Muscle of leg (tissue), 11 donors: Measurements from ENCODE around the gene MTAP. TPM values are rescaled to one million over a fixed set of nuclear protein-coding genes. Genes with fewer than 3 reads are reported as not detected.

ENCODE experiments used
- DNase-seq: peaks from one replicate; pipeline ENCODE4 v3.0.0; 2013
- H3K27ac ChIP-seq: one replicate; pipeline ENCODE4 v1.5.1; 2013; ENCODE audit warnings: mild to moderate bottlenecking, low read length, control low read depth
- H3K27me3 ChIP-seq: one replicate; pipeline ENCODE4 v1.6.1; 2013; ENCODE audit warnings: low read length; ENCODE audit not compliant: control insufficient read depth, insufficient read depth
- H3K36me3 ChIP-seq: one replicate; pipeline ENCODE4 v1.6.1; 2013; ENCODE audit warnings: low read length; ENCODE audit not compliant: control insufficient read depth, insufficient read depth
- H3K4me1 ChIP-seq: one replicate; pipeline ENCODE4 v1.6.1; 2013; ENCODE audit warnings: low read length; ENCODE audit not compliant: control insufficient read depth, insufficient read depth
- H3K4me3 ChIP-seq: one replicate; pipeline ENCODE4 v1.5.1; 2013; ENCODE audit warnings: low read length, control low read depth
- H3K9me3 ChIP-seq: replicated peaks from 2 replicates; pipeline ENCODE4 v1.6.1; 2013; ENCODE audit warnings: low read depth, low read length; ENCODE audit not compliant: control insufficient read depth
- WGBS: methylation state at CpG from one replicate; pipeline ENCODE4 v1.1.5; 2013; ENCODE audit warnings: missing lambda C conversion rate; ENCODE audit not compliant: insufficient coverage; 5-methylcytosine and 5-hydroxymethylcytosine counted together
- polyA plus RNA-seq, 8 donors: library from polyadenylated mRNA; unstranded; fragments of 120-200 nt; gene quantifications; one replicate each; pipeline versions ENCODE4 v1.2.1 to v1.2.3, GENCODE V29; 2013; ENCODE audit warnings: inconsistent platforms in 1 of 8, low replicate concordance in 1 of 8; ENCODE audit not compliant: insufficient read length in 8 of 8, insufficient read depth in 1 of 8
- total RNA-seq: library from RNA; stranded (reverse); fragments of 120-200 nt; gene quantifications from one replicate; pipeline ENCODE4 v1.2.4, GENCODE V29; 2013

MTAP gene
- total and polyA plus RNA-seq, 9 donors = 16.1 to 27.0 (median 23.0) TPM

- H3K36me3 ChIP-seq = no peaks in the 10 kb centered on the region
- H3K27me3 ChIP-seq = no peaks in the 10 kb centered on the region
- no peaks in the 10 kb centered on the region for H3K4me1 ChIP-seq
- H3K4me3 ChIP-seq = no peak overlapping the region
- no CpG with 5 or more reads among the region's 1 CpG for WGBS
- H3K9me3 ChIP-seq = no peaks in the 10 kb centered on the region
- no peak overlapping the region for H3K27ac ChIP-seq
- no peak for DNase-seq
Observed at GRCh38 chr9:21777701-21778100, 24.7 kb upstream of the MTAP start.

- no CpG with 5 or more reads among the region's 1 CpG for WGBS
Observed at GRCh38 chr9:21778304-21778703, 24.1 kb upstream of the MTAP start.

DNA sequence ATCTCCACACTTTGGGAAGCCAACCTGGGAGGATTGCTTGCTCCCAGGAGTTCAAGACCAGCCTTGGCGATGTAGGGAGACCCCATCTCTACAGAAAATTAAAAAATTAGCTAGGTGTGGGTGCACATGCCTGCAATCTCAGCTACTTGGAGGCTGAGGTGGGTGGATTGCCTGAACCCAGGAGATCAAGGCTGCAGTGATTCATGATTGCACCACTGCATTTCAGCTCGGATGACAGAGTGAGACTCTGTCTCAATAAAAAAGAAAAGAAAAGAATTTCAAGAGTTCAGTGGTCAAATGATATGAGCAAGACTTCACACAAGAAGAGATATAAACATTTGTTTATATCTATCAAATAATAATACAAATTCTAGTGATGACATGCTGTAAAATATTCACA, 23.0 kb upstream of the MTAP start:
- no peak for DNase-seq
- no peak overlapping the region for H3K4me3 ChIP-seq
- no CpG with 5 or more reads among the region's 2 CpGs for WGBS
- no peak overlapping the region for H3K27ac ChIP-seq
- H3K9me3 ChIP-seq = no peaks in the 10 kb centered on the region
- H3K27me3 ChIP-seq = no peaks in the 10 kb centered on the region
- no peaks in the 10 kb centered on the region for H3K4me1 ChIP-seq
- no peaks in the 10 kb centered on the region for H3K36me3 ChIP-seq

More at GRCh38 chr9:21778304-21778703, 24.1 kb upstream of the MTAP start:
- DNase-seq = no peak
- Histone ChIP-seq H3K36me3 (no peaks in the 10 kb centered on the region), H3K27me3 (no peaks in the 10 kb centered on the region), H3K4me3 (no peak overlapping the region), H3K4me1 (no peaks in the 10 kb centered on the region), H3K27ac (no peak overlapping the region), H3K9me3 (no peaks in the 10 kb centered on the region)

GRCh38 chr9:21781656-21782055, 20.8 kb upstream of the MTAP start:
- Histone ChIP-seq H3K36me3 (no peaks in the 10 kb centered on the region), H3K27me3 (no peaks in the 10 kb centered on the region), H3K4me3 (no peak overlapping the region), H3K9me3 (no peaks in the 10 kb centered on the region), H3K27ac (no peak overlapping the region), H3K4me1 (no peaks in the 10 kb centered on the region)
- DNase-seq = no peak
- no CpG with 5 or more reads among the region's 2 CpGs for WGBS

- Histone ChIP-seq H3K4me1 (no peaks in the 10 kb centered on the region), H3K27me3 (no peaks in the 10 kb centered on the region), H3K4me3 (no peak overlapping the region), H3K36me3 (no peaks in the 10 kb centered on the region), H3K27ac (no peak overlapping the region), H3K9me3 (no peaks in the 10 kb centered on the region)
- DNase-seq = no peak
- WGBS = no CpG with 5 or more reads among the region's 2 CpGs
Observed at GRCh38 chr9:21782205-21782604, 20.2 kb upstream of the MTAP start.

- Histone ChIP-seq H3K4me3 (no peak overlapping the region), H3K27ac (no peak overlapping the region), H3K4me1 (no peaks in the 10 kb centered on the region), H3K36me3 (no peaks in the 10 kb centered on the region), H3K9me3 (no peaks in the 10 kb centered on the region), H3K27me3 (peaks cover 10% of the 10 kb centered on the region)
- 100% methylated on average over 1 of the region's 6 CpGs for WGBS
- no peak for DNase-seq
Observed at GRCh38 chr9:21788752-21789151, 13.7 kb upstream of the MTAP start.

DNA sequence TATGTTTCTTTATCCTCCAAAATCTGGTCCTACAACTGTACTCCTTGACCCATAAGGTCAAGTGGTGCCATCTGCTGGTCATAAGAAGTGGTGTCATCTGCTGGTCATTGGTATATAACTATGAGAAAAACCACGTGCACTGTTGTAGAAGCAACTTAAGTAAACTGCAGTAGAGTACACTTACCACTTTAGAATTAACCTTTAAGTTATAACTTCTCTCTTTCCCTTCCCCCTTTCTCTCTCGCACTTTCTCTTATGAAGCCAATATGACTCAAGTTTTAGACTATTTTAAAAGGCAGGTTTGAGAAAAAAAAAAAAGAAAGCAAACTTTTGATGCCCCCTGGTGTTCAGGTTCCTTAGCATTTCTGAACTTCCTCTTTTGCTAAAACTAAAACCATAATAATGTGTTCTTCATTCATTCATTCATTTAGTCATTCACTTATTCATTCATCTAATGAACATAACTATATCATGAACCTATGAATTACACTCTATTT, 12.8 kb upstream of the MTAP start:
- peak; percentile 92 for DNase-seq
- no CpG with 5 or more reads among the region's 2 CpGs for WGBS
- H3K9me3 ChIP-seq = no peaks in the 10 kb centered on the region
- no peaks in the 10 kb centered on the region for H3K4me1 ChIP-seq
- no peaks in the 10 kb centered on the region for H3K36me3 ChIP-seq
- no peak overlapping the region for H3K27ac ChIP-seq
- H3K4me3 ChIP-seq = no peak overlapping the region
- H3K27me3 ChIP-seq = peaks cover 11% of the 10 kb centered on the region

- H3K4me3 ChIP-seq = no peak overlapping the region
- no peaks in the 10 kb centered on the region for H3K36me3 ChIP-seq
- no peaks in the 10 kb centered on the region for H3K9me3 ChIP-seq
- 17% methylated on average over 1 of the region's 2 CpGs for WGBS
- no peaks in the 10 kb centered on the region for H3K4me1 ChIP-seq
- DNase-seq = no peak
- H3K27ac ChIP-seq = no peak overlapping the region
- peaks cover 14% of the 10 kb centered on the region for H3K27me3 ChIP-seq
Observed at GRCh38 chr9:21795483-21795882, 7.0 kb upstream of the MTAP start.

DNA sequence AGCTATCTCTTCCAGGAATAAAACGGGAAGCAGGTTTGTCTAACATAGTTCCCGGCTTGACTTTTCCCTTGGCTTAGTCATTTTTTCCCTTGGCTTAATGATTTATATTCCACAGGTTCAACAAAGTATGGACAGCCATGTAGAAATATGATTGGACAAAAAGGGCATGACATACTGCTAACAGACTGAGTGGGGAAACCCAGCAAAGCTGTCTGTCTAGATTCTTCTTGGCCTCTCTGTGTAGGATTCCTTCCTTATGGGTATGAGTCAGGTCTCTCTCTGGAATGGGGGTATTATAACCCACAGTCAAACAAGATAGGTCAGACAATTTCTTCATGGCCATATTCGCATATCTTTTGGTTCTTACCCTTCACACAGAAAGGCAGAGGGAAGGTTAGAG, 5.7 kb upstream of the MTAP start:
- no peaks in the 10 kb centered on the region for H3K9me3 ChIP-seq
- H3K27me3 ChIP-seq = peaks cover 8% of the 10 kb centered on the region
- peaks cover 4% of the 10 kb centered on the region for H3K4me1 ChIP-seq
- no peak for DNase-seq
- H3K27ac ChIP-seq = no peak overlapping the region
- H3K36me3 ChIP-seq = no peaks in the 10 kb centered on the region
- WGBS = no CpG with 5 or more reads among the region's 3 CpGs
- H3K4me3 ChIP-seq = no peak overlapping the region

DNA sequence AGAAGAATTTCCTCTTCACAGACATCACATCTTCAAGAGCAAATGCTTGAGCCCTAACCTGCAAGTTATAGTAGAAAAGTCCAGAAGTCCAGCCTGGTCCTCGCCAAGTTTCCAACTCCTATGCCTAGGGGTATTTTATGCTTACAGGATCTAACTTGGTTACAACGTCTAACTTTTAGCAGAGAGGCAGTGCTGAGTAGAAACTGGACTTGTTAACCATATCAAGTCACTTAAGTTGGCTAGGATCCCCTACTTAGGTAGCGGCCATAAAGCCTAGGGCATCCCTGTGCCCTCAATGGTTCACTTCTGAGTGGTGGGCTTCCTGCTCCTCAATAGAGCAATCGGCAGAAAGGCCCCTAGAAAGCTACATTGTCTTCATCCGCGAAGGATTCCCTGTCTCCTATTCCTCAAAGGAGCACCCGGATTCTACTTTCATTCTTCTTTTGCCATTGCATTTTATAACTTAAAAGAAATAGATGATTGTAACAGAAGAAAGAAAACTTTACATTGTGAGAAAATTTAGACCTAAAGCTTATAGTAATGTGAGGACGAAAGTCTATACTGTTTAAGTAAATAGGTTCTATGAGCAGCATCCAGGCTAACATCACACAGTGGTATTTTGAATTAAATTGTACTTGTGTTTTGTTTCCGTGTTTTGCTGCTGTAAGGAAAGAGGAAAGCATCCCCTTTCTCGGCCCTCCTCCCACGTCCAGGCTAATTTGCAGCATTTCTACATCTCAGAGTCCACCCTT, 1.3 kb upstream of the MTAP start:
- H3K27me3 ChIP-seq = no peaks in the 10 kb centered on the region
- H3K4me3 ChIP-seq = no peak overlapping the region
- no peaks in the 10 kb centered on the region for H3K36me3 ChIP-seq
- no peaks in the 10 kb centered on the region for H3K9me3 ChIP-seq
- WGBS = 100% methylated on average over 3 of the region's 11 CpGs
- peaks cover 13% of the 10 kb centered on the region for H3K4me1 ChIP-seq
- no peak for DNase-seq
- no peak overlapping the region for H3K27ac ChIP-seq
